Endothelial cell of umbilical vein (primary cell): ENCODE results near the gene SEMA3A. TPM values are rescaled to one million over a fixed set of nuclear protein-coding genes. Genes with fewer than 3 reads are reported as not detected.

Source experiments
- BruUV-seq: library from RNA; stranded (reverse); fragments of 400-500 nt; replicated peaks from 2 replicates; lab custom pipeline; 2021; lab: Mats Ljungman, UMichigan
- CTCF ChIA-PET: fragments of 300-600, 350-600 bp; sonication (Branson Sonifier 250); formaldehyde crosslinking; loops from one replicate; lab custom pipeline; 2021; ENCODE audit warnings: antibody characterized with exemption, inconsistent platforms; lab: Charles Lee
- POLR2A ChIA-PET: fragments of 300-600, 350-600 bp; sonication (Branson Sonifier 250); formaldehyde crosslinking; loops from one replicate; lab custom pipeline; 2021; ENCODE audit warnings: antibody characterized with exemption, inconsistent platforms; lab: Charles Lee
- DNase-seq: peaks from one replicate; pipeline ENCODE4 v3.0.0-alpha.2; 2011; ENCODE audit warnings: low read depth, low spot score
- FAIRE-seq: peaks from 2 replicates; lab custom pipeline; 2011; peaks lifted over from hg19 to GRCh38; lab: Jason Lieb, UNC
- H2AFZ ChIP-seq: 2 replicates; pipeline ENCODE4 v1.6.0; 2012; ENCODE audit warnings: low read depth, low read length, control low read depth, inconsistent platforms
- H3K27ac ChIP-seq: 2 replicates; pipeline ENCODE4 v1.5.1; 2011; ENCODE audit warnings: low read depth, mild to moderate bottlenecking, control low read depth, low read length, moderate library complexity; ENCODE audit not compliant: insufficient read depth
- H3K27me3 ChIP-seq, 2 experiments: 2 replicates each; pipeline versions ENCODE4 v1.6.0 to v1.6.1; 2011; ENCODE audit warnings: low read length in 2 of 2, mixed read lengths in 1 of 2; ENCODE audit not compliant: control insufficient read depth in 2 of 2, insufficient read depth in 2 of 2
- H3K36me3 ChIP-seq, 2 experiments: 2 replicates in 1 of 2; 3 replicates in 1 of 2; pipeline ENCODE4 v1.5.1; 2011; ENCODE audit warnings: low read length in 2 of 2, mild to moderate bottlenecking in 1 of 2, moderate library complexity in 1 of 2; ENCODE audit not compliant: control insufficient read depth in 2 of 2, insufficient read depth in 2 of 2; ENCODE audit errors: extremely low read depth in 1 of 2
- H3K4me1 ChIP-seq: 3 replicates; pipeline ENCODE4 v1.5.1; 2011; ENCODE audit warnings: mild to moderate bottlenecking, low read length; ENCODE audit not compliant: control insufficient read depth, insufficient read depth; ENCODE audit errors: extremely low read depth
- H3K4me2 ChIP-seq: 2 replicates; pipeline ENCODE4 v1.6.1; 2011; ENCODE audit warnings: low read length, control low read depth, mixed read lengths; ENCODE audit not compliant: insufficient read depth
- H3K4me3 ChIP-seq, 3 experiments: fragments of 200-600 bp in 1 of 3; sonication (generic), shearing (Covaris generic) in 1 of 3; replicated peaks in 1 of 3; 2 replicates each; pipeline ENCODE4 v1.5.1; 2011 to 2016; ENCODE audit warnings: control low read depth in 3 of 3, low read length in 3 of 3, mild to moderate bottlenecking in 2 of 3, inconsistent platforms in 1 of 3, low read depth in 1 of 3, moderate library complexity in 1 of 3; ENCODE audit not compliant: insufficient read depth in 1 of 3
- H3K79me2 ChIP-seq: 2 replicates; pipeline ENCODE4 v1.6.0; 2012; ENCODE audit warnings: low read length, inconsistent platforms; ENCODE audit not compliant: control insufficient read depth, insufficient read depth
- H3K9ac ChIP-seq: replicated peaks from 2 replicates; pipeline ENCODE3; 2011; ENCODE audit warnings: low read length, control low read depth; ENCODE audit not compliant: insufficient read depth; ENCODE audit errors: extremely low read depth
- H3K9me1 ChIP-seq: replicated peaks from 3 replicates; pipeline ENCODE4 v1.6.0; 2011; ENCODE audit warnings: mild to moderate bottlenecking, low read length; ENCODE audit not compliant: control insufficient read depth, insufficient read depth; ENCODE audit errors: extremely low read depth
- H3K9me3 ChIP-seq: replicated peaks from 2 replicates; pipeline ENCODE4 v1.5.1; 2012; ENCODE audit warnings: low read length, inconsistent platforms; ENCODE audit not compliant: control insufficient read depth, insufficient read depth
- H4K20me1 ChIP-seq: replicated peaks from 2 replicates; pipeline ENCODE3; 2011; ENCODE audit warnings: mild to moderate bottlenecking, low read length; ENCODE audit not compliant: control insufficient read depth, insufficient read depth; ENCODE audit errors: extremely low read depth
- EZH2 ChIP-seq: IDR thresholded peaks from 2 replicates; pipeline ENCODE4 v1.6.1; 2012; ENCODE audit warnings: borderline replicate concordance, low read depth, mild to moderate bottlenecking, moderate library complexity, low read length, inconsistent platforms; ENCODE audit not compliant: severe bottlenecking
- FOS ChIP-seq: IDR thresholded peaks from 2 replicates; pipeline ENCODE4 v1.6.1; 2011; ENCODE audit warnings: mild to moderate bottlenecking, low read length, moderate library complexity, borderline replicate concordance; ENCODE audit not compliant: insufficient read depth
- GATA2 ChIP-seq: IDR thresholded peaks from 2 replicates; pipeline ENCODE4 v1.7.0; 2011; ENCODE audit warnings: low read depth, mild to moderate bottlenecking, moderate library complexity, mixed read lengths, low read length; ENCODE audit not compliant: insufficient read length, insufficient read depth
- JUN ChIP-seq: IDR thresholded peaks from 2 replicates; pipeline ENCODE4 v1.6.1; 2011; ENCODE audit warnings: borderline replicate concordance, low read depth; ENCODE audit not compliant: insufficient read length, insufficient read depth
- MYC ChIP-seq: IDR thresholded peaks from one replicate; pipeline ENCODE4 v1.6.1; 2011; ENCODE audit warnings: mild to moderate bottlenecking, low read depth, low read length
- POLR2A ChIP-seq: IDR thresholded peaks from 2 replicates; pipeline ENCODE4 v1.6.1; 2012; ENCODE audit warnings: low read depth, mild to moderate bottlenecking, control low read depth, low read length
- POLR2AphosphoS5 ChIP-seq: IDR thresholded peaks from 2 replicates; pipeline ENCODE4 v1.6.1; 2012; ENCODE audit warnings: low read depth, mild to moderate bottlenecking, control low read depth, low read length, moderate library complexity; ENCODE audit not compliant: insufficient read depth
- dilution Hi-C: fragments of 300-500 bp; cut with MboI; formaldehyde crosslinking; loops from one replicate; pipeline ENCODE4 v1.15.0; 2019; ENCODE audit warnings: low sequenced_read_pairs; ENCODE audit not compliant: extremely low pct_ligation_motif_present
- intact Hi-C: fragments of 100-400 bp; cut with micrococcal nuclease; formaldehyde crosslinking; loops from one replicate; pipeline ENCODE4 v1.10.0; 2022
- polyA plus RNA-seq, 4 experiments: library from polyadenylated mRNA; depleted of rRNA in 3 of 4; stranded (reverse) in 3 of 4; unstranded in 1 of 4; fragments of >200 nt; gene quantifications; 2 replicates each; pipeline versions ENCODE4 v1.2.1 to v1.2.3, GENCODE V29; 2011 to 2012; ENCODE audit warnings: missing spikeins in 1 of 4
- total RNA-seq: library from RNA; stranded (reverse); gene quantifications from 2 replicates; pipeline ENCODE4 v1.2.3, GENCODE V29; 2021
- TF ChIP-seq, protein P1 (sequence below): IDR thresholded peaks from 2 replicates; pipeline ENCODE4 v1.6.1; 2011; ENCODE audit not compliant: insufficient read depth, insufficient read length
- TF ChIP-seq, protein P2 (sequence below), 2 donors: IDR thresholded peaks; 1 replicate in 1 of 2; 2 replicates in 1 of 2; pipeline ENCODE4 v1.5.1; 2011; ENCODE audit warnings: low read length in 2 of 2, mild to moderate bottlenecking in 2 of 2, moderate library complexity in 2 of 2, control low read depth in 1 of 2, inconsistent platforms in 1 of 2, low read depth in 1 of 2; ENCODE audit not compliant: insufficient read depth in 1 of 2; ENCODE audit errors: extremely low read depth in 1 of 2

The SEMA3A gene
- total and polyA plus RNA-seq, 2 donors (not counting 3 experiments of a cell fraction or from before 2014, with no cell fraction given): 0.68 to 1.2 TPM

DNA sequence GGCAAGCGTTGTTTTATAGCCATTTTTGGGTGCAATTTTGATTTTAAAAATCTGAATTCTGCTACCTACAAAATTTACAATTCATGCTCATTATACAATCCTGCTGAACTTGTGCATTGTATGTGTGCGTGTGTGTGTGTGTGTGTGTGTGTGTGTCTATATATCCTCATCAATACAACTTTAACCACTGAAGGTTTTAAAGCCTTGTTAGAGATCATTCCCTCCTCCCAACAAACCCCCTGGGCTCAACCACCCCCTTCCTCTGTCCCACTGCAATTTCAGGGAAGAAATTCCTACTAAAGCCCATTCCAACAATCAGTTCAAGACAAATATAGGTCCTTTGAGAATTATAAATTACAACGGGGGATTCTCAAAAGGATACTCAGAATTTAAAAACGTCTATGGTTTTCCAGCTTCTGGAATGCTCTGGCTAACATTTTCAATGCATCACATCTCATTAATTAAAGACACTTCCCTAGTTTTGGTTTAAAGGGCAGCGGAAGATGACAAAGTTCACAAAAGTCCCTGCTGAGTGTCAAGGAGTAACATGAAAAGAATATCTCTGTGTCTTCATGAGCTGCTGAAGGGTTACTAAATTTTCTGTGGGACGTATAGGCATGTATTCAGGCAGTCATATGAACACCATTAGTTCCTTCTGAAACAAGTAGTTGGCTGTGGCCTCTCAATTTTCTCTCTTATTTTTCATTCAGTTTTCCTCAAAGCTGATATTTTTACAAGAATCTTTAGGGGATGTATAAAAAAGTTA, 889 bp upstream of the SEMA3A start:
- Histone ChIP-seq H3K27me3 (no peaks in the 10 kb centered on the region), H3K4me1 (peaks cover 11% of the 10 kb centered on the region), H4K20me1 (no peaks in the 10 kb centered on the region), H3K9ac (no peak overlapping the region), H3K4me2 (peak overlapping the region; percentile 99), H2AFZ (peak overlapping the region; percentile 99), H3K36me3 (no peaks in the 10 kb centered on the region), H3K9me3 (no peaks in the 10 kb centered on the region), H3K4me3 (peak overlapping the region; percentile 48 to 96 (median 92)), H3K9me1 (no peaks in the 10 kb centered on the region), H3K27ac (peak overlapping the region; percentile 24), H3K79me2 (no peaks in the 10 kb centered on the region)
- CTCF ChIA-PET: interaction anchor here (0.8 to 1.4 kb wide), 8 partner anchors 12 to 829 kb away, joined by 3 to 5 read pairs (median 4); no protein-coding TSS in a partner anchor
- no TSS peak for BruUV-seq
- dilution Hi-C loops: no loop called here
- TF ChIP-seq GATA2 (no peak), POLR2A (no peak), FOS (no peak), MYC (no peak), EZH2 (no peak), POLR2AphosphoS5 (no peak), JUN (no peak)
- TF ChIP-seq, protein P1, sequence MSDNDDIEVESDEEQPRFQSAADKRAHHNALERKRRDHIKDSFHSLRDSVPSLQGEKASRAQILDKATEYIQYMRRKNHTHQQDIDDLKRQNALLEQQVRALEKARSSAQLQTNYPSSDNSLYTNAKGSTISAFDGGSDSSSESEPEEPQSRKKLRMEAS: no peak
- TF ChIP-seq, protein P2, sequence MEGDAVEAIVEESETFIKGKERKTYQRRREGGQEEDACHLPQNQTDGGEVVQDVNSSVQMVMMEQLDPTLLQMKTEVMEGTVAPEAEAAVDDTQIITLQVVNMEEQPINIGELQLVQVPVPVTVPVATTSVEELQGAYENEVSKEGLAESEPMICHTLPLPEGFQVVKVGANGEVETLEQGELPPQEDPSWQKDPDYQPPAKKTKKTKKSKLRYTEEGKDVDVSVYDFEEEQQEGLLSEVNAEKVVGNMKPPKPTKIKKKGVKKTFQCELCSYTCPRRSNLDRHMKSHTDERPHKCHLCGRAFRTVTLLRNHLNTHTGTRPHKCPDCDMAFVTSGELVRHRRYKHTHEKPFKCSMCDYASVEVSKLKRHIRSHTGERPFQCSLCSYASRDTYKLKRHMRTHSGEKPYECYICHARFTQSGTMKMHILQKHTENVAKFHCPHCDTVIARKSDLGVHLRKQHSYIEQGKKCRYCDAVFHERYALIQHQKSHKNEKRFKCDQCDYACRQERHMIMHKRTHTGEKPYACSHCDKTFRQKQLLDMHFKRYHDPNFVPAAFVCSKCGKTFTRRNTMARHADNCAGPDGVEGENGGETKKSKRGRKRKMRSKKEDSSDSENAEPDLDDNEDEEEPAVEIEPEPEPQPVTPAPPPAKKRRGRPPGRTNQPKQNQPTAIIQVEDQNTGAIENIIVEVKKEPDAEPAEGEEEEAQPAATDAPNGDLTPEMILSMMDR (IDR thresholded peaks at IDR 0.05; ENCODE audit: extremely low read depth in 1 of 2, insufficient read depth in 1 of 2, low read depth in 1 of 2, low read length in 2 of 2): no peak
- intact Hi-C loops: loop anchor here (10.0 kb wide), 2 partner anchors 259 to 989 kb away; partner anchors contain the start of gene SEMA3D
- no peak for FAIRE-seq
- POLR2A ChIA-PET: interaction anchor here (0.6 to 0.7 kb wide), 2 partner anchors 74 to 1023 kb away, joined by 3 to 4 read pairs; no protein-coding TSS in a partner anchor
- DNase-seq: no peak
